Naive thymus-derived CD4-positive, alpha-beta T cell (primary cell): ENCODE results near the gene PBX1. TPM values are rescaled to one million over a fixed set of nuclear protein-coding genes. Genes with fewer than 3 reads are reported as not detected.

Experiments
- ATAC-seq: fragments of 150-1000 bp; cut with Tn5 transposase; 2 replicates; pipeline ENCODE4 v1.10.0; 2021; ENCODE audit warnings: mild to moderate bottlenecking, moderate library complexity
- CTCF ChIA-PET: fragments of 350-600 bp; sonication (Branson Sonifier 250); formaldehyde crosslinking; loops from one replicate; lab custom pipeline; 2021; ENCODE audit warnings: antibody characterized with exemption; lab: Charles Lee
- POLR2A ChIA-PET: fragments of 350-600 bp; sonication (Branson Sonifier 250); formaldehyde crosslinking; loops from one replicate; lab custom pipeline; 2021; ENCODE audit warnings: antibody characterized with exemption, inconsistent platforms; lab: Charles Lee
- DNase-seq, 9 donors: peaks; one replicate each; pipeline versions ENCODE4 v3.0.0 to v3.0.0-alpha.2; 2020 to 2022; ENCODE audit warnings: mixed read lengths in 1 of 9
- H3K27ac ChIP-seq: one replicate; pipeline ENCODE4 v1.7.0; 2013; ENCODE audit warnings: mild to moderate bottlenecking, low read depth, low read length, moderate library complexity
- H3K27me3 ChIP-seq, 2 donors: one replicate each; pipeline ENCODE4 v1.7.0; 2013; ENCODE audit warnings: low read length in 2 of 2, mild to moderate bottlenecking in 2 of 2, moderate library complexity in 2 of 2; ENCODE audit not compliant: control insufficient read depth in 2 of 2, insufficient read depth in 2 of 2
- H3K36me3 ChIP-seq, 3 experiments: 1 replicate in 2 of 3; 2 replicates in 1 of 3; pipeline ENCODE4 v1.7.0; 2013; ENCODE audit warnings: low read length in 3 of 3, mild to moderate bottlenecking in 3 of 3, moderate library complexity in 1 of 3; ENCODE audit not compliant: insufficient read depth in 3 of 3, control insufficient read depth in 2 of 3
- H3K4me1 ChIP-seq, 2 donors: one replicate each; pipeline ENCODE4 v1.7.0; 2013; ENCODE audit warnings: low read length in 2 of 2, mild to moderate bottlenecking in 2 of 2, moderate library complexity in 1 of 2; ENCODE audit not compliant: control insufficient read depth in 2 of 2, insufficient read depth in 2 of 2
- H3K4me3 ChIP-seq: 2 replicates; pipeline ENCODE4 v1.7.0; 2013; ENCODE audit warnings: mild to moderate bottlenecking, low read length
- H3K9me3 ChIP-seq, 3 experiments: 1 replicate in 2 of 3; 2 replicates in 1 of 3; pipeline ENCODE4 v1.7.0; 2013; ENCODE audit warnings: low read length in 3 of 3; ENCODE audit not compliant: control insufficient read depth in 2 of 3
- H3K27ac Mint-ChIP-seq, 9 donors: one replicate each; pipeline ENCODE4 v1.8.0; 2020 to 2022; ENCODE audit warnings: mixed read lengths in 9 of 9, mild to moderate bottlenecking in 8 of 9, moderate library complexity in 5 of 9, inconsistent platforms in 2 of 9
- H3K27me3 Mint-ChIP-seq, 5 donors: one replicate each; pipeline ENCODE4 v1.8.0; 2021 to 2022; ENCODE audit warnings: mixed read lengths in 5 of 5, mild to moderate bottlenecking in 1 of 5
- H3K36me3 Mint-ChIP-seq, 5 donors: one replicate each; pipeline ENCODE4 v1.8.0; 2020 to 2022; ENCODE audit warnings: mixed read lengths in 5 of 5, mild to moderate bottlenecking in 3 of 5, inconsistent platforms in 1 of 5
- H3K4me1 Mint-ChIP-seq, 7 donors: one replicate each; pipeline ENCODE4 v1.8.0; 2020 to 2022; ENCODE audit warnings: mixed read lengths in 7 of 7, mild to moderate bottlenecking in 3 of 7, inconsistent platforms in 1 of 7
- H3K4me3 Mint-ChIP-seq, 10 donors: one replicate each; pipeline ENCODE4 v1.8.0; 2020 to 2022; ENCODE audit warnings: mild to moderate bottlenecking in 10 of 10, mixed read lengths in 10 of 10, moderate library complexity in 6 of 10, inconsistent platforms in 2 of 10
- H3K9me3 Mint-ChIP-seq, 11 donors: one replicate each; pipeline ENCODE4 v1.8.0; 2020 to 2022; ENCODE audit warnings: mixed read lengths in 11 of 11, mild to moderate bottlenecking in 4 of 11, inconsistent platforms in 1 of 11, moderate library complexity in 1 of 11
- intact Hi-C, 2 donors: fragments of 100-400 bp; cut with micrococcal nuclease; formaldehyde crosslinking; loops; one replicate each; pipeline ENCODE4 v1.15.1; 2023
- polyA plus RNA-seq, 2 donors: library from polyadenylated mRNA; unstranded; fragments of 300-500 nt; fragmentation: Illumina TruSeq; gene quantifications; one replicate each; pipeline ENCODE4 v1.2.3, GENCODE V29; 2021
- total RNA-seq, 6 experiments: library from RNA in 5 of 6; stranded (reverse) in 5 of 6; gene quantifications; 1 replicate in 5 of 6; 2 replicates in 1 of 6; pipeline ENCODE4 v1.2.3 and lab custom pipeline; 2021 to 2026

PBX1 gene
- total and polyA plus RNA-seq, 7 experiments from 2014 or later: 0.02 to 2.9 (median 1.7) TPM; not detected in 1

- no peak for DNase-seq
- intact Hi-C loops: no loop called here
- no peaks in the 10 kb centered on the region for H3K36me3 ChIP-seq
- H3K4me1 ChIP-seq: no peaks in the 10 kb centered on the region
- no peaks in the 10 kb centered on the region for H3K36me3 Mint-ChIP-seq
- no peak overlapping the region for H3K4me3 Mint-ChIP-seq
- CTCF ChIA-PET: no interaction called here
- no peak overlapping the region for H3K27ac Mint-ChIP-seq
- H3K27ac ChIP-seq: no peak overlapping the region
- H3K27me3 Mint-ChIP-seq: peaks cover 0 to 5% (median 0%) of the 10 kb centered on the region in 5 donors
- POLR2A ChIA-PET: no interaction called here
- peaks cover 0 to 6% (median 0%) of the 10 kb centered on the region in 11 donors for H3K9me3 Mint-ChIP-seq
- no peaks in the 10 kb centered on the region for H3K27me3 ChIP-seq
- H3K4me1 Mint-ChIP-seq: no peaks in the 10 kb centered on the region
- no peak overlapping the region for H3K4me3 ChIP-seq
- no peak for ATAC-seq
- no peaks in the 10 kb centered on the region for H3K9me3 ChIP-seq
Measured at GRCh38 chr1:164728719-164729118, 169.7 kb downstream of the PBX1 start.

GRCh38 chr1:164731161-164731876 is 172.3 kb downstream of the PBX1 start:
- DNase-seq (no peak), ATAC-seq (no peak)
- Mint-ChIP-seq H3K36me3 (peaks cover 0 to under 1% (median 0%) of the 10 kb centered on the region in 5 donors), H3K27ac (no peak overlapping the region), H3K4me1 (no peaks in the 10 kb centered on the region), H3K4me3 (no peak overlapping the region), H3K9me3 (peaks cover 0 to 3% (median 0%) of the 10 kb centered on the region in 11 donors), H3K27me3 (peaks cover 0 to 5% (median 0%) of the 10 kb centered on the region in 5 donors)
- Histone ChIP-seq H3K27me3 (no peaks in the 10 kb centered on the region), H3K4me3 (no peak overlapping the region), H3K4me1 (no peaks in the 10 kb centered on the region), H3K36me3 (no peaks in the 10 kb centered on the region), H3K27ac (no peak overlapping the region), H3K9me3 (no peaks in the 10 kb centered on the region)
- CTCF ChIA-PET: no interaction called here
- intact Hi-C loops: no loop called here
- POLR2A ChIA-PET: no interaction called here

GRCh38 chr1:164733070-164733469 is 174.1 kb downstream of the PBX1 start:
- ATAC-seq (no peak), DNase-seq (no peak)
- Histone ChIP-seq H3K4me3 (no peak overlapping the region), H3K27ac (no peak overlapping the region), H3K27me3 (no peaks in the 10 kb centered on the region), H3K36me3 (no peaks in the 10 kb centered on the region), H3K4me1 (no peaks in the 10 kb centered on the region), H3K9me3 (no peaks in the 10 kb centered on the region)
- H3K36me3 Mint-ChIP-seq: peaks cover 0 to 4% (median 0%) of the 10 kb centered on the region in 5 donors
- ChIA-PET CTCF (no interaction called here), POLR2A (no interaction called here)
- H3K27me3 Mint-ChIP-seq: peaks cover 0 to 6% (median 0%) of the 10 kb centered on the region in 5 donors
- no peak overlapping the region for H3K4me3 Mint-ChIP-seq
- no peaks in the 10 kb centered on the region for H3K4me1 Mint-ChIP-seq
- H3K9me3 Mint-ChIP-seq: peaks cover 0 to 5% (median 0%) of the 10 kb centered on the region in 11 donors
- H3K27ac Mint-ChIP-seq: no peak overlapping the region
- intact Hi-C loops: no loop called here

- Histone ChIP-seq H3K4me1 (no peaks in the 10 kb centered on the region), H3K27me3 (no peaks in the 10 kb centered on the region), H3K36me3 (no peaks in the 10 kb centered on the region), H3K4me3 (no peak overlapping the region), H3K9me3 (no peaks in the 10 kb centered on the region), H3K27ac (no peak overlapping the region)
- no peak for DNase-seq
- intact Hi-C loops: no loop called here
- POLR2A ChIA-PET: no interaction called here
- Mint-ChIP-seq H3K27ac (no peak overlapping the region), H3K9me3 (peaks cover 0 to 5% (median 0%) of the 10 kb centered on the region in 11 donors), H3K36me3 (peaks cover 0 to 4% (median 0%) of the 10 kb centered on the region in 5 donors), H3K4me1 (no peaks in the 10 kb centered on the region), H3K4me3 (no peak overlapping the region), H3K27me3 (peaks cover 0 to 6% (median 0%) of the 10 kb centered on the region in 5 donors)
- no peak for ATAC-seq
- CTCF ChIA-PET: no interaction called here
Measured at GRCh38 chr1:164733734-164734133, 174.8 kb downstream of the PBX1 start.

GRCh38 chr1:164735315-164736052 is 176.5 kb downstream of the PBX1 start:
- ChIA-PET POLR2A (no interaction called here), CTCF (no interaction called here)
- Histone ChIP-seq H3K4me3 (no peak overlapping the region), H3K27me3 (no peaks in the 10 kb centered on the region), H3K27ac (no peak overlapping the region), H3K4me1 (no peaks in the 10 kb centered on the region), H3K9me3 (no peaks in the 10 kb centered on the region), H3K36me3 (no peaks in the 10 kb centered on the region)
- peaks cover 0 to 4% (median 0%) of the 10 kb centered on the region in 5 donors for H3K36me3 Mint-ChIP-seq
- intact Hi-C loops: no loop called here
- no peak overlapping the region for H3K27ac Mint-ChIP-seq
- H3K4me3 Mint-ChIP-seq: no peak overlapping the region
- DNase-seq: no peak
- ATAC-seq: no peak
- peaks cover 0 to 5% (median 0%) of the 10 kb centered on the region in 11 donors for H3K9me3 Mint-ChIP-seq
- no peaks in the 10 kb centered on the region for H3K4me1 Mint-ChIP-seq
- peaks cover 0 to 6% (median 0%) of the 10 kb centered on the region in 5 donors for H3K27me3 Mint-ChIP-seq

- peaks cover 0 to 4% (median 0%) of the 10 kb centered on the region in 5 donors for H3K36me3 Mint-ChIP-seq
- peaks cover 0 to 6% (median 0%) of the 10 kb centered on the region in 5 donors for H3K27me3 Mint-ChIP-seq
- no peak overlapping the region for H3K4me3 Mint-ChIP-seq
- peaks cover 0 to 5% (median 0%) of the 10 kb centered on the region in 11 donors for H3K9me3 Mint-ChIP-seq
- DNase-seq (no peak), ATAC-seq (no peak)
- Histone ChIP-seq H3K36me3 (no peaks in the 10 kb centered on the region), H3K4me3 (no peak overlapping the region), H3K27ac (no peak overlapping the region), H3K27me3 (no peaks in the 10 kb centered on the region), H3K9me3 (no peaks in the 10 kb centered on the region), H3K4me1 (no peaks in the 10 kb centered on the region)
- no peak overlapping the region for H3K27ac Mint-ChIP-seq
- ChIA-PET CTCF (no interaction called here), POLR2A (no interaction called here)
- no peaks in the 10 kb centered on the region for H3K4me1 Mint-ChIP-seq
- intact Hi-C loops: no loop called here
Measured at GRCh38 chr1:164736137-164736536, 177.2 kb downstream of the PBX1 start.
